ENCODE data around the gene HES5. TPM values are rescaled to one million over a fixed set of nuclear protein-coding genes. Genes with fewer than 3 reads are reported as not detected.

Gene HES5
- total RNA-seq, 1 donor: not detected

DNA sequence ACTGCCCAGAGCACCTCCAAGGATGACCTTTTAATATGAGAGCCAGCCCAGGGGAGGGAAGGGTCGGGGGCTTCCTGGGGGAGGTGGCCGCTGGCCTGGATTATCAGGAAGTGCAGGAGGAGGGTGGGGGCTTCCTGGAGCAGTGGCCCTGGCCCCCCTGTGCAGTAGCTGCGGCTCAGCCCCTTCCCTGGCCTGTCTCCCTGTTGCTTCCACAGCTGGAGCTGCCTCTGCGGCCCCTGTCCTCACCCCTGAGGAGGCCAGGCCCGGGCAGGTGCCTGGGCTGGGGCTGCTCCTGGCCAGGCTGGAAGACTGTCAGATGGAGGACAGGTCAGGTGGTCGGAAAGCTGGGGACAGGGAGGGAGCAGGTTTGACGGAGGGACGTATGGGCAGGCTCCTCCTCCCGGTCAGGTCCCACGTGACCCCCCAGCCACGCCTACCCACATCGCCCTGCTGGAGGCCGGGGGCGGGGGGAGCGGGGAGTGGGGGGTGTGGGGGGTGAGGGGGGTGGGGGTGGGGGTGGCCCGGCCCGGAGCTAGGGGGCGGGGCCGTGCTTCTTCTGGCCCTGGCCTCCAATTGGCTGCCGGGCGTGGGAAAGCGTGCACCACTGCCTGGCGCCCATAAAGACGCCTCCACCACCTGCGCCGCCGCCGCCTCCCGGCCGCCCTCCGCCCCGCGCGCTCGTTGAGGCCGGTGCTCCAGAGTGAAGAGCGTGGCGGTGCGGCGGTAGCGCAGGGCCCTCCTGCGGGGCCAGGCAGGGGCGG is 15.9 kb upstream of the HES5 start:
- peak overlapping the region; percentile 74 for H3K4me3 ChIP-seq (ENCODE audit: insufficient read depth, low read length)
- peaks cover 14% of the 10 kb centered on the region for H3K4me1 ChIP-seq (ENCODE audit: insufficient read depth, low read length)
- peaks cover 2% of the 10 kb centered on the region for H3K27me3 ChIP-seq (ENCODE audit: insufficient read depth, low read length)
- no peaks in the 10 kb centered on the region for H3K36me3 ChIP-seq (ENCODE audit: insufficient read depth, low read length)
- peak; percentile 98 for DNase-seq (ENCODE audit: insufficient read length, low spot score, missing footprints)
- no peaks in the 10 kb centered on the region for H4K20me1 ChIP-seq (ENCODE audit: insufficient read depth, low read length)
- H3K9me3 ChIP-seq (ENCODE audit: low read depth, low read length): no peaks in the 10 kb centered on the region
- TF ChIP-seq, protein P1, sequence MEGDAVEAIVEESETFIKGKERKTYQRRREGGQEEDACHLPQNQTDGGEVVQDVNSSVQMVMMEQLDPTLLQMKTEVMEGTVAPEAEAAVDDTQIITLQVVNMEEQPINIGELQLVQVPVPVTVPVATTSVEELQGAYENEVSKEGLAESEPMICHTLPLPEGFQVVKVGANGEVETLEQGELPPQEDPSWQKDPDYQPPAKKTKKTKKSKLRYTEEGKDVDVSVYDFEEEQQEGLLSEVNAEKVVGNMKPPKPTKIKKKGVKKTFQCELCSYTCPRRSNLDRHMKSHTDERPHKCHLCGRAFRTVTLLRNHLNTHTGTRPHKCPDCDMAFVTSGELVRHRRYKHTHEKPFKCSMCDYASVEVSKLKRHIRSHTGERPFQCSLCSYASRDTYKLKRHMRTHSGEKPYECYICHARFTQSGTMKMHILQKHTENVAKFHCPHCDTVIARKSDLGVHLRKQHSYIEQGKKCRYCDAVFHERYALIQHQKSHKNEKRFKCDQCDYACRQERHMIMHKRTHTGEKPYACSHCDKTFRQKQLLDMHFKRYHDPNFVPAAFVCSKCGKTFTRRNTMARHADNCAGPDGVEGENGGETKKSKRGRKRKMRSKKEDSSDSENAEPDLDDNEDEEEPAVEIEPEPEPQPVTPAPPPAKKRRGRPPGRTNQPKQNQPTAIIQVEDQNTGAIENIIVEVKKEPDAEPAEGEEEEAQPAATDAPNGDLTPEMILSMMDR (IDR thresholded peaks at IDR 0.05; ENCODE audit: extremely low read depth, low read depth, low read length): no peak
- H3K79me2 ChIP-seq (ENCODE audit: insufficient read depth, low read length): no peaks in the 10 kb centered on the region
- peak overlapping the region; percentile 77 for H2AFZ ChIP-seq (ENCODE audit: low read length)
- H3K4me2 ChIP-seq (ENCODE audit: insufficient read depth, low read length): peak overlapping the region; percentile 80
- no peak overlapping the region for H3K27ac ChIP-seq (ENCODE audit: low read depth, low read length)

DNA sequence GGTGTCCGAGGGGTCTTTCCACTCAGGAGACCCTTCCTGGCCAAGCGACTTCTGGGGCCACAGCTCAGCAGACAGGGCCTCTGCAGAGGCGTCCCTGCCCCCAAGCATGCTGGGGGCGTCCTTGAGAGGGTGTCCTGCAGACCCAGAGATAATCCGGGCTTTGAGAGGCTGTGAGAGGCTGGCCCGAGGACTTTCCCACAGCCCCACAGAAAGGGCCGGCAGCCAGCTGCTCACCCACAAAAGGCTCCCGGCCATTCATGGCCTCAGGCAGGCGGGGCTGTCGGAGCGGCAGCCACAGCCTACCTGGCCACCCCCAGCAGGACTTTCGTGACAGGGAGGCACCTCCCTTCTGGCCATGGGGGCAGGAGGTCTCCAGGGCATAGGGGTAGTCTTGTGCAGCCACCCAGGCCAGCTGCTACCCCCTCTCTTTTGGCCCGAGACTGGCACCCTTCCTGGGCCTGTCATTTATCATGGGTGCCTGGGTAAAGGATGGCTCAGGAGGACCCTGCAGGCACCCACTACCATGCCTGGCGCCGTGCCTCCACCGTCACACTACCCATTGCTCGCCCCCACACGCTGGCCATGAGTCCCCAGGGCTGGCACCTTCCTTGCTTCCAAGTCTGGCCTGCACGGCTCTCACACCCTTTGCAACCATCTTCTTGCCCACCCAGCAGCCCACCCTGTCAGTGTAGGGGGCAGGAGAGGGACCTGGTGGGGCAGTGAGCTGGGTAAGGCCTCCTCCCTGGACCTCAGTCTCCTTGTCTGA is 15.0 kb upstream of the HES5 start:
- Histone ChIP-seq H3K27ac (ENCODE audit: low read depth, low read length) (no peak overlapping the region), H3K27me3 (ENCODE audit: insufficient read depth, low read length) (peaks cover 2% of the 10 kb centered on the region), H3K79me2 (ENCODE audit: insufficient read depth, low read length) (no peaks in the 10 kb centered on the region), H3K36me3 (ENCODE audit: insufficient read depth, low read length) (no peaks in the 10 kb centered on the region), H3K9me3 (ENCODE audit: low read depth, low read length) (no peaks in the 10 kb centered on the region), H3K4me1 (ENCODE audit: insufficient read depth, low read length) (peaks cover 14% of the 10 kb centered on the region), H4K20me1 (ENCODE audit: insufficient read depth, low read length) (no peaks in the 10 kb centered on the region), H3K4me3 (ENCODE audit: insufficient read depth, low read length) (no peak overlapping the region), H3K4me2 (ENCODE audit: insufficient read depth, low read length) (no peak overlapping the region), H2AFZ (ENCODE audit: low read length) (no peak overlapping the region)
- DNase-seq (ENCODE audit: insufficient read length, low spot score, missing footprints): peak; percentile 92
- TF ChIP-seq, protein P1 (IDR thresholded peaks at IDR 0.05; ENCODE audit: extremely low read depth, low read depth, low read length): no peak

DNA sequence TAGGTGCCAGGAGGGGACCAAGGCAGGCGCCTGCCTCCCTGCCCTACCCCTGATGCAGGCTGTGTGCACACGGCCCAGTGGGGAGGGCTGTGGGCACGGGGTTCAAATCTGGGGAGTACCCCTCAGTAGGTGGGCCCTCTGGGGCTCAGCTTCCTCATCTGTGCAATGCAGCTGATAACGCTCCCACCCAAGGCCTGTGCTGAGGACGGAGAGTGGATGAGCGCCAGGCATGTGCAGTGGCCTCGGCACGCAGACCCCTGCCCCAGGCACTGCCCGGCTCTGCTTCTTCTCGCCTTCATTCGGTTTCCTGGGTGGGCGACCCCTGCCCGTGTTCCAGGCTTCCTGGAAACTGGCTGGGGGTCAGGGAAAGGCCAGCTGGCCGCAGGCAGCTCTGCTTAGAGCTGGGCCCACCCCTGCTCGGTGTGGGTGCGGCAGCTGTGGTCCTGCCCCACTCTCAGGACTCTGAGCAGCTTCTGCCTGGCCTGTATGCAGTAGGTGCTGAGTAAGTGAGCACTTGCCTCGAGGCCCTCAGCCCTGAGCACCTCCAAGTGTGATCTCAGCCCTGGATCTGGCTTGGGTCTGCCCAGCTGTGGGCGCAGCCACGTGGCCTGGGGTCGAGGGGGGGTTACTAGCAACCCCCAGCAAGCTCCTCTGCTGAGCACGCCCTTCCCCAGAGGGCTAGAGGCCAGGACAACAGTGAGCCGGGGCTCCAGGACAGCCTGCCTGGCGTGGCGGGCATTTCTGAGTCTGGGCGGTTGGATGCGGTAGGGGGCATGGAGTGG is 14.2 kb upstream of the HES5 start:
- Histone ChIP-seq H2AFZ (ENCODE audit: low read length) (no peak overlapping the region), H3K36me3 (ENCODE audit: insufficient read depth, low read length) (no peaks in the 10 kb centered on the region), H3K27ac (ENCODE audit: low read depth, low read length) (no peak overlapping the region), H3K27me3 (ENCODE audit: insufficient read depth, low read length) (peaks cover 2% of the 10 kb centered on the region), H3K4me2 (ENCODE audit: insufficient read depth, low read length) (no peak overlapping the region), H3K9me3 (ENCODE audit: low read depth, low read length) (no peaks in the 10 kb centered on the region), H3K79me2 (ENCODE audit: insufficient read depth, low read length) (no peaks in the 10 kb centered on the region), H4K20me1 (ENCODE audit: insufficient read depth, low read length) (no peaks in the 10 kb centered on the region), H3K4me1 (ENCODE audit: insufficient read depth, low read length) (peaks cover 14% of the 10 kb centered on the region), H3K4me3 (ENCODE audit: insufficient read depth, low read length) (no peak overlapping the region)
- peak; percentile 92 for DNase-seq (ENCODE audit: insufficient read length, low spot score, missing footprints)
- TF ChIP-seq, protein P1 (IDR thresholded peaks at IDR 0.05; ENCODE audit: extremely low read depth, low read depth, low read length): no peak

Data from osteoblast (primary cell).